Heart left ventricle (tissue), 13 donors: ENCODE measurements around the gene TM2D1.

Source experiments
- CTCF ChIP-seq, 12 donors: fragments of 200-600 bp; sonication (generic) in 4 of 12; IDR thresholded peaks; one replicate each; pipeline versions ENCODE4 v1.5.0 to v1.8.0; 2018 to 2022; ENCODE audit warnings: antibody characterized with exemption in 12 of 12, mild to moderate bottlenecking in 5 of 12
- POLR2A ChIP-seq, 2 donors: fragments of 450-650 bp; IDR thresholded peaks; one replicate each; pipeline ENCODE4 v1.6.1; 2017; ENCODE audit warnings: antibody characterized with exemption in 2 of 2, mild to moderate bottlenecking in 2 of 2, moderate library complexity in 2 of 2
- donor health status: ischemic (EF 13 %, LVEDD 7.1; RV severe dilation, severe dysfunction).
- donor health status: DM: no; HTN: yes; CAD: no.
- donor health status: DM: no; HTN: no; CAD: no.
- donor health status: ischemic (EF 25% LVEDD 6.9; RV normal size, moderate dysfunction).
- donor health status: ischemic (EF 25% LVEDD 5.7; RV mildly dilated, moderate dysfunction).
- donor health status: ischemic (EF 35%, LVEDD 5.7; RV mildly dilated, moderate dysfunction).
- donor health status: nonischemic (EF 11% LVEDD 7.7; RV severe dilation, severe dysfunction).
- donor health status: DM: yes; HTN: yes; CAD: no.
- donor health status: PGD.
- donor health status: ischemic (EF 29% LVEDD 5.4; RV normal size, mild dysfunction).
- donor health status: nonischemic (EF 23%, LVEDD 6.1; RV moderate dilation, normal function).

DNA sequence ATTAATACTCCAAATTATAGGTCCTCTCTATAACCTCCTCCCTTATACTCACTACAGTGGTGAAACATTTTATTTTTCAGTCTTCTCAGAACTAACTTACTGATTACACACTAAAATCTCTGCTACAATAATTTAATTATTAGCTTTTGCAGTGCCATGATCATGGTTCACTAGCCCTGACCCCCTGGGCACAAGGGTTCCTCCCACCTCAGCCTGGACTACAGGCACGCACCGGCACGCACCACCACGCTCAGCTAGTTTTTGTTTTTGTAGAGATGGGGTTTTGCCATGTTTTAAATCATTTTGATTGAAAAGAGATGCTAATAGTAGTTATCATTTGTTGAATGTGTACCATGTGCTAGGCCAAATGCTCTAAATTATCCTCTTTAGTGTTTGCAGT is 23.6 kb upstream of the TM2D1 start:
- TF ChIP-seq CTCF (IDR thresholded peaks at IDR 0.05) (no peak), POLR2A (IDR thresholded peaks at IDR 0.05) (no peak)
